NAMALWA (cell line): ENCODE results near the gene KIFC3.
"Not testable (repeated sequence)": the region's sequence is repeated elsewhere in the genome, so short reads cannot be mapped to it uniquely, and the experiment has no call there.

Experiments
- DNase-seq: peaks from one replicate; pipeline ENCODE4 v3.0.0-alpha.2; 2015; ENCODE audit warnings: low spot score

KIFC3 gene

GRCh38 chr16:57753448-57754353 lies 48.6 kb downstream of the KIFC3 start:
- DNase-seq = no peak

DNA sequence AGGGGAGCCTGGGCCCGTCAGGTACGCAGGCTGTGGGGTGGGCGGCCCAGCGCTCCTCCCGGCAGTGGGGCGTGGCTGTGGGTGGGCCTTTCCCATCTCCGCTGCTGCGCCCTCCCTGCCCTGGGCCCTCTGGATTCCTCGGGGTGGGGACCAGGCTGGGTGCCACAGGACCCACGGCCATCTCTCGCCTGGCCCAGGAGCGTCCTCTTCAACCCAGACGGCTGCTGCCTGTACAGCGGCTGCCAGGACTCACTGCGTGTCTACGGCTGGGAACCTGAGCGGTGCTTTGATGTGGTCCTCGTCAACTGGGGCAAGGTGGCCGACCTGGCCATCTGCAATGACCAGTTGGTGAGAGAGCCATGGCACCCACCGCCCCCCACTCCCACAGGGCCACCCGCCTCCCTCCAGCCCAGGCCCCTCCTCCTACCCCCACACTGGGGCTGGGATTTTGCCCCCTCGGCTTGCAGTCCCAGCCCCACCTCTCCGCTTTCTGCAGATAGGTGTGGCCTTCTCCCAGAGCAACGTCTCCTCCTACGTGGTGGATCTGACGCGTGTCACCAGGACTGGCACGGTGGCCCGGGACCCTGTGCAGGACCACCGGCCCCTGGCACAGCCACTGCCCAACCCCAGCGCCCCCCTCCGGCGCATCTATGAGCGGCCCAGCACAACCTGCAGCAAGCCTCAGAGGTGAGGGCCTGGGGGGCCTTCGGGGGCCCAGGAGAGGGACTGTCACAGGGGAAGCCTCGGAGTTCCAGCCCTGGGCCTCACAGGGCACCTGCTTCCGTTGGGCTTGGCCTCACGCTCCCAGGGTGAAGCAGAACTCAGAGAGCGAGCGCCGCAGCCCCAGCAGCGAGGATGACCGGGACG lies 49.5 kb downstream of the KIFC3 start:
- no peak for DNase-seq

DNA sequence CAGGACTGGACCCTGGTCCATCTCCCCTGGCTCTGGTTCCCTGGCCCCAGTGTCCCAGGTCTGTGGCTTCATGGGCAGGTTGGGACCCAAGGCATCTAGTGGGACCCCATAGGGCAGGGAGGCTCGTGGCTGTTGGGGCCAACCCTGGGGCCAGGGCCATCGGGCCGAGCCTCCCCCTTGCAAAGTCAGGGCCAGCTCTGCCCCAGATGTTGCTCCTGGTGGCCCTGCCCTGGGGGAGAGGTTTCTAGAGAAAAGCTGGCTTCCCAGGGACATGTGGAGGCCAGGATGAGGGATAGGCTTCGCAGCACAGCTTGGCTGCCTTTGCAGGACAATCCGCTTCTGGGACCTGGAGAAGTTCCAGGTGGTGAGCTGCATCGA lies 50.1 kb downstream of the KIFC3 start:
- DNase-seq = no peak

DNA sequence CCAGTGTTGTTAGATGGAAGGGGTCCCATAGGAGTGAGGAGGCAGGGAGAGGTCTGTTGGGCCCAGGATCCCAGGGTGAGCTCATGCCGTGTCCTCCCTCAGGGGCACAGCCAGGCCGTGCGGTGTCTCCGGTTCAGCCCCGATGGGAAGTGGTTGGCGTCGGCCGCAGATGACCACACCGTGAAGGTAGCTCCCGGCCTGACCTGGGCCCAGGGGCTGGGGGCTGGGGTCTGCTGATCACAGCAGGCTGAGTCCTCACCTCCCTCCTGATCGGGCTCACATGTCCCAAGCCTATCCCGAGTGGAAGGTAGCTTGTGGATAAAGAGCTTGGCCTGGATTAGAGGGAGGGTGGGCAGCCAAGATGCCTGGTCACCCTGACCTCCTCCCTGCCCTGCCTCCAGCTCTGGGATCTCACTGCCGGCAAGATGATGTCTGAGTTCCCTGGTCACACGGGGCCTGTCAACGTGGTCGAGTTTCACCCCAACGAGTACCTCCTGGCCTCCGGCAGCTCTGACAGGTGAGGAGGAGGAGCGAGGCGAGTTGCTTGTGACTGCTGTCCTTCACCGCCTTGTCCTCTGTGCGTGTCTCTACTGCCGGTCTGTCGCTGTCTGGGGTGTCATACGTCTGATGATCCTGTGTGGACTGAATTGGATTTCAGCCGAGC lies 50.6 kb downstream of the KIFC3 start:
- no peak for DNase-seq

- no peak for DNase-seq
Observed at GRCh38 chr16:57750796-57751538, 51.3 kb downstream of the KIFC3 start.

DNA sequence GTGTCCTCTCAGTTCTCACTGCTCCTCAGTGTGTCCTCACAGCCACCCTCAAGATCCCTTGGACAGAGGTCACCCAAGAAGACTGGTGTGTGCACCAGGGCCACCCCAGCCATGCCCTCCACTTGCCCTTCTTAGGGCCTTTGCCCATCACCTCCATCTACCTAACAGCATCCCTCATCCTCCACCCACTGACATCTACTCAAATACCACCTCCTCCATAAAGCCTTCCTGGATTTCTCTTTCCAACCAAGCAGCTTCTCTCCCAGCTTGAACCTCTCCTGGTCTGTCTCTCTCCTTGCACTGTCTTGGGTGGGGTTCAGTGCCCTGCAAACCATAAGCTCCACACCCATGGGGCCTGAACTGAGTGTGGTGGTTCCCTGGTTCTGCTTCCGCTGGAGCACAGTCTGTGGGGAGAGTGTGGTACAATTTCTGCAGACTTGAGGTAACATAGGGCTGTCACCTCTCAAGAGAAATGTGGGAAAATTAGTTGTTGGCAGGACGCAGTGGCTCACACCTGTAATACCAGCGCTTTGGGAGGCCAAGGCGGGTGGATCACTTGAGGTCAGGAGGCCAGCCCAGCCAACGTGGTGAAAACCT lies 52.3 kb downstream of the KIFC3 start:
- DNase-seq = no peak

GRCh38 chr16:57749101-57749692 lies 53.1 kb downstream of the KIFC3 start:
- no peak for DNase-seq

DNA sequence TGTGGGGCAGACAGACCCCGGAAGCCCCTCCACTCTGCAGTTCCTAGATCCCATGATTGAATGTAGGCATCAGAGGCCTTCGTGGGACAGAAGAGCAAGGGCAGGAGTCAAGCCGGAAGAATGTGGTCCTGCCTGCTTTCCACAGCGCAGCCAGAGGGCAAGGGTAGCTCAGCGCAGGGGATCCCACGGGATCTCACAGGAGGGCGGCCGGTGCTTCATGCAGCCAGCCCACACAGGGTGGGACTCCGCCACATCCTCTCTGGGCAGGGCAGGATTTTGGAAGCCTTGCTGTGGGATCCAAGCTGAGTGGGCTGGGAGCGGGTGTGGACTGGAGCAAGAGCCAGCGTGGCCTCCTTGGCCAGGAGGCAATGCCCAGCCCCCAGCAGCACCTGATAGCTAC lies 53.7 kb downstream of the KIFC3 start:
- DNase-seq = no peak

DNA sequence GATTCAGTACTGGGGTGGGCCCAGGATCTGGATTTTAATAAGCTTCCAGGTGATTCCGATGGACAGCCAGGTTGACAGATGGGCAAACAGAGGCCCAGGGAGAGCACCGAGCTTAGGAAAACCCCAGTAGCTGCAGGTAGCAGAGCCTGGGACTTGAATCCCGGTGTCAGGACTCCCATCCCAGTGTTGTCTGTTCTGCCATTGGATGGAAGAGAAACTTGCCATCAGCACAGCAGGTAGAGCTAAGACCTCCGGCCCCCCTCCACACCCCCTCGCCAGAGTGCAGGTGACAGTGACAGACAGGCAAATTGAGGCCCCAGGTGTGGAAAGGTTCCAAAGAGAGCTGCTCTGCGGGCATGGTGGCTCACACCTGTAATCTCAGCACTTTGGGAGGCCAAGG lies 54.3 kb downstream of the KIFC3 start:
- DNase-seq = no peak

GRCh38 chr16:57747496-57747895 lies 54.8 kb downstream of the KIFC3 start:
- no peak for DNase-seq

GRCh38 chr16:57747091-57747490 lies 55.2 kb downstream of the KIFC3 start:
- DNase-seq = no peak

- DNase-seq = not testable (repeated sequence)
Observed at GRCh38 chr16:57746316-57746715, 56.0 kb downstream of the KIFC3 start.

GRCh38 chr16:57745768-57746167 lies 56.5 kb downstream of the KIFC3 start:
- no peak for DNase-seq

GRCh38 chr16:57744642-57744903 lies 57.7 kb downstream of the KIFC3 start:
- DNase-seq = no peak

GRCh38 chr16:57743886-57744641 lies 58.2 kb downstream of the KIFC3 start:
- no peak for DNase-seq

GRCh38 chr16:57743458-57743857 lies 58.8 kb downstream of the KIFC3 start:
- DNase-seq = no peak

GRCh38 chr16:57742543-57742942 lies 59.7 kb downstream of the KIFC3 start:
- no peak for DNase-seq

- no peak for DNase-seq
Observed at GRCh38 chr16:57741660-57742191, 60.6 kb downstream of the KIFC3 start.

DNA sequence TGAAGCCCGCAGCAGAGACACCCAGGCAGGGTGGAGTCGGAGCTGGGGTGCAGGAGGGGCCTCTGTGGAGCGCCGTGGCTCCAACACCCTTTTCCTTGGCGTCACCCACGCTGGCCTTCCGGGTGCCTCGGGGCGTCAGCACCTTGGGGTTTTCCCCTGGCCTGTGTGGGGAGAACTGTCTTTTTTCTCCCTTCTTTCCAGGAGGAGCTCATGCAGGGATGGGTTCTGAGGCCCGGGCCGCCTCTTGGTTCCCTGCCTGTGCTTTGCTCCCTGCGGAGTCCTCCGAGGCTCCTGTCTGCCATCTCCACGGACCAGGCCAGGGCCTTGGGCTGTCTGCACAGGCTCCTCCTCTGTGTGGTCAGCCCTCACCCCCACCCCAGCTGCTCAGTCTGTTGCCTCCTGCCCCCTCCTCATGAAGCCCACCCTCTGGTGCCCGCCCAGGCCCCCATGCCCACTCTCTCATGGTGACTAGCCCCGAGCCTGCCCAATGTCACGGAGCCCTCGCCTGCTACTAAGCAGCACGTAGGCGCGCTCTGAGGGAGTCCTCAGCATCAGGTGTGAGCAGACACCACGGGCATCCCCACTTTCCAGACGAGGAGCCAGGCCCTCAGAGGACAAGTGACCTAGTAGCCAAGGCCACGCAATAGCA lies 61.7 kb downstream of the KIFC3 start:
- DNase-seq = no peak
